PC-9 (cell line): ENCODE data around the gene SNU13. TPM values are rescaled to one million over a fixed set of nuclear protein-coding genes. Genes with fewer than 3 reads are reported as not detected.
A peak's percentile ranks its signal among the peaks of the same experiment; 100 is the strongest.

ENCODE experiments used
- BruUV-seq: library from RNA; stranded (reverse); fragments of 400-500 nt; replicated peaks from 2 replicates; lab custom pipeline; 2021; lab: Mats Ljungman, UMichigan
- CTCF ChIA-PET: fragments of 300-600 bp; sonication (Branson Sonifier 250); formaldehyde crosslinking; loops from one replicate; lab custom pipeline; 2022; ENCODE audit warnings: antibody characterized with exemption; lab: Charles Lee
- POLR2A ChIA-PET: fragments of 300-600 bp; sonication (Branson Sonifier 250); formaldehyde crosslinking; loops from one replicate; lab custom pipeline; 2022; ENCODE audit warnings: antibody characterized with exemption; ENCODE audit not compliant: unreplicated experiment; lab: Charles Lee
- DNase-seq, 2 experiments: peaks; one replicate each; pipeline versions ENCODE4 v3.0.0 to v3.0.0-alpha.2; 2015 to 2022; ENCODE audit warnings: mixed read lengths in 1 of 2
- H2AFZ ChIP-seq: fragments of 200-600 bp; sonication (generic); 2 replicates; pipeline ENCODE4 v1.8.1; 2017; ENCODE audit warnings: antibody characterized with exemption
- H3F3A ChIP-seq: fragments of 200-600 bp; sonication (generic); 2 replicates; pipeline ENCODE4 v1.8.1; 2017; ENCODE audit warnings: antibody characterized with exemption, mild to moderate bottlenecking, low read depth; ENCODE audit not compliant: insufficient read depth
- H3K27ac ChIP-seq: fragments of 200-600 bp; sonication (generic); 2 replicates; pipeline ENCODE4 v1.6.1; 2016; ENCODE audit warnings: mixed run types
- H3K27me3 ChIP-seq: fragments of 200-600 bp; sonication (generic); 2 replicates; pipeline ENCODE4 v1.6.1; 2016; ENCODE audit warnings: low read depth, mixed run types; ENCODE audit not compliant: insufficient read depth
- H3K36me3 ChIP-seq: fragments of 200-600 bp; sonication (generic); 2 replicates; pipeline ENCODE4 v1.6.1; 2016; ENCODE audit warnings: low read depth, mixed run types
- H3K4me1 ChIP-seq: fragments of 200-600 bp; sonication (generic); replicated peaks from 2 replicates; pipeline ENCODE4 v1.6.1; 2016; ENCODE audit warnings: mixed run types; ENCODE audit not compliant: insufficient read depth
- H3K4me2 ChIP-seq: fragments of 200-600 bp; sonication (generic); 2 replicates; pipeline ENCODE4 v1.6.1; 2017; ENCODE audit warnings: mixed run types
- H3K4me3 ChIP-seq: fragments of 200-600 bp; sonication (generic); 2 replicates; pipeline ENCODE4 v1.6.1; 2016; ENCODE audit warnings: mixed run types
- H3K79me2 ChIP-seq: fragments of 200-600 bp; sonication (generic); 2 replicates; pipeline ENCODE4 v1.6.1; 2017; ENCODE audit warnings: low read depth, mixed run types
- H3K9me2 ChIP-seq: fragments of 200-600 bp; sonication (generic); 2 replicates; pipeline ENCODE4 v1.8.1; 2017; ENCODE audit warnings: mild to moderate bottlenecking; ENCODE audit not compliant: insufficient read depth
- H3K9me3 ChIP-seq: fragments of 200-600 bp; sonication (generic); 2 replicates; pipeline ENCODE4 v1.8.1; 2016; ENCODE audit warnings: low read depth; ENCODE audit not compliant: insufficient read depth
- H4K20me1 ChIP-seq: fragments of 200-600 bp; sonication (generic); 2 replicates; pipeline ENCODE4 v1.8.1; 2017; ENCODE audit not compliant: insufficient read depth
- EZH2 ChIP-seq: fragments of 200-600 bp; sonication (generic); IDR thresholded peaks from 2 replicates; pipeline ENCODE4 v1.8.0; 2017; ENCODE audit warnings: antibody characterized with exemption, low read depth
- intact Hi-C: fragments of 100-400 bp; cut with micrococcal nuclease; formaldehyde crosslinking; loops from one replicate; pipeline ENCODE4 v1.10.0; 2022; ENCODE audit not compliant: unreplicated experiment
- total RNA-seq: library from RNA; stranded (reverse); gene quantifications from 2 replicates; pipeline ENCODE4 v1.2.3, GENCODE V29; 2021
- TF ChIP-seq, protein P1 (sequence below): fragments of 200-600 bp; sonication (generic); conservative IDR thresholded peaks from 2 replicates; pipeline ENCODE4 v1.6.1; 2017; ENCODE audit warnings: mixed run types, antibody characterized with exemption, mild to moderate bottlenecking, moderate library complexity

Gene SNU13
- total RNA-seq, 1 experiment from 2014 or later = 229 TPM

DNA sequence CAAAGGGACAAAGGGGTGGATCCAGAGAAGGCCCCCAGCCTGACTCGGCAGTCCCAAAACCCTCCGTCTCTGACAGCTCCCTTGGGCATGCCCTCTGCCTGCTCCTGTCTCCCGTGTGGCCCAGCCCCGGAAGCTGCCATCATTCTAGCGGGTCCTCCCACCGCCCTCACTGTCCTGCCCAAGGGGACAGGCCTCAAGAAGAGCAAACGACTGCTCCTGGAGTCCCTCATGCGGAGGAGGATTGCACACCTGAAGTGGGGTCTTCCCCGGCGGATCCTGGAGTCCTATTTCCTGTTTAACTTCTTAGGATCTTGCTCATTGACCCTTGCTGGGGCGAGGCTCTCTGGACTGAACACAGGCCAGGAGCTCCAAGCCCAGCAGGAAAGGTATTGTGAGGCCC lies 8.0 kb upstream of the SNU13 start:
- intact Hi-C loops = loop anchor here (1.0 to 5.0 kb wide), 5 partner anchors 30 to 245 kb away; no protein-coding TSS in a partner anchor
- TF ChIP-seq, protein P1, sequence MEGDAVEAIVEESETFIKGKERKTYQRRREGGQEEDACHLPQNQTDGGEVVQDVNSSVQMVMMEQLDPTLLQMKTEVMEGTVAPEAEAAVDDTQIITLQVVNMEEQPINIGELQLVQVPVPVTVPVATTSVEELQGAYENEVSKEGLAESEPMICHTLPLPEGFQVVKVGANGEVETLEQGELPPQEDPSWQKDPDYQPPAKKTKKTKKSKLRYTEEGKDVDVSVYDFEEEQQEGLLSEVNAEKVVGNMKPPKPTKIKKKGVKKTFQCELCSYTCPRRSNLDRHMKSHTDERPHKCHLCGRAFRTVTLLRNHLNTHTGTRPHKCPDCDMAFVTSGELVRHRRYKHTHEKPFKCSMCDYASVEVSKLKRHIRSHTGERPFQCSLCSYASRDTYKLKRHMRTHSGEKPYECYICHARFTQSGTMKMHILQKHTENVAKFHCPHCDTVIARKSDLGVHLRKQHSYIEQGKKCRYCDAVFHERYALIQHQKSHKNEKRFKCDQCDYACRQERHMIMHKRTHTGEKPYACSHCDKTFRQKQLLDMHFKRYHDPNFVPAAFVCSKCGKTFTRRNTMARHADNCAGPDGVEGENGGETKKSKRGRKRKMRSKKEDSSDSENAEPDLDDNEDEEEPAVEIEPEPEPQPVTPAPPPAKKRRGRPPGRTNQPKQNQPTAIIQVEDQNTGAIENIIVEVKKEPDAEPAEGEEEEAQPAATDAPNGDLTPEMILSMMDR = no peak
- no peak for TF ChIP-seq EZH2
- H3K79me2 ChIP-seq = no peaks in the 10 kb centered on the region
- peaks cover 9% of the 10 kb centered on the region; the same call in 1 of the 2 replicates for H3F3A ChIP-seq
- no peaks in the 10 kb centered on the region for H3K9me2 ChIP-seq
- peak overlapping the region; percentile 81; the same call in 1 of the 2 replicates for H3K4me2 ChIP-seq
- peaks cover 6% of the 10 kb centered on the region; the same call in 1 of the 2 replicates for H3K4me1 ChIP-seq
- POLR2A ChIA-PET = interaction anchor here (0.5 to 0.7 kb wide), 4 partner anchors 8 to 384 kb away, joined by 3 to 10 read pairs (median 3); partner anchors contain the start of genes SNU13 and SREBF2
- no peak overlapping the region for H3K27ac ChIP-seq
- H3K9me3 ChIP-seq = no peaks in the 10 kb centered on the region
- H3K36me3 ChIP-seq = no peaks in the 10 kb centered on the region
- H4K20me1 ChIP-seq = no peaks in the 10 kb centered on the region
- CTCF ChIA-PET = interaction anchor here (0.5 to 2.1 kb wide), 14 partner anchors 9 to 244 kb away, joined by 3 to 26 read pairs (median 7); partner anchors contain the start of genes CCDC134, SNU13 and TNFRSF13C
- H3K27me3 ChIP-seq = no peaks in the 10 kb centered on the region
- no peak for DNase-seq
- no TSS peak for BruUV-seq
- 0 out of 2 replicates have a peak overlapping the region, but pooled peaks have one; percentile 68 for H2AFZ ChIP-seq
- no peak overlapping the region for H3K4me3 ChIP-seq

DNA sequence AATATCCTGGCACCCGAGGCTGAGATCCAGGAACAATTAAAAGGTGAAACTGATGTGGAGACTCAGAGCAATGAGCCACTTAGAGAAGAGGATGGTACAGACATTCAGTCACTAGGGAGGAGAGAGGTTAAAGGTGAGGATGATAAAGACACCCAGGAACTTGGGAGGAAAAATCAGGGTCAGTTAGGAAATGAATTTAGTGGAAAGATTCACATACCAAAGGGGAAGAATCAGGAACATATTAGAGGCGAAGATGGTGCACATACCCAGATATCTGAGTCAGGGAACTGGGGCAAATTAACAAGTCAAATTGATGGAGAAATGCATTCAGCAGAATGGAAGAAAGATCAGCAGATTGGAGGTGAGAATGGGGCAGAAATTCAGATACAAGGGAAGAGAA lies 6.5 kb upstream of the SNU13 start:
- no TSS peak for BruUV-seq

DNA sequence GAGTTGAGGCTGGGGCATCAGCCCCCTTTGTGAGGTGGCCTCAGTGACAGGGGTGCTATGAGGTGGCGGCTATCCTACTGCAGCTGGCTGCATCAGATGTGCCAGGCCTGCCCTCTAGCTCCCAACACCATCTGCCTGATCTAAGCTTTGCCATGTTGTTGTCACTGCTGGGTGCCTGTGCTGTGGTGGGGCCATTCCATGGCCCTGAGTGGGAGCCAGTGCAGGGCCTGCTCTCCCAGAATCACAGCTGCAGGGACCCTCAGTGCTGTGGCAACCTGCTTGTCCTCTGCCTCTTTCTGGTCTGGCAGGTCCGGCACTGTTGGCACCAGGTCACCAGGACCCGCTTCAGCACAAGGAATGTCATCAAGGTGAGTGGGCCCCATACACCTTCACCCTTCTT lies 1.8 kb upstream of the SNU13 start:
- no peaks in the 10 kb centered on the region for H3K36me3 ChIP-seq
- H3K4me3 ChIP-seq = no peak overlapping the region
- peaks cover 9% of the 10 kb centered on the region; the same call in 1 of the 2 replicates for H3F3A ChIP-seq
- H3K79me2 ChIP-seq = peaks cover 47% of the 10 kb centered on the region
- H3K9me2 ChIP-seq = no peaks in the 10 kb centered on the region
- no peak for TF ChIP-seq EZH2
- TF ChIP-seq, protein P1 = no peak
- peaks cover 10% of the 10 kb centered on the region; the same call in 1 of the 2 replicates for H4K20me1 ChIP-seq
- CTCF ChIA-PET = no interaction called here
- peak overlapping the region; percentile 90; the same call in 1 of the 2 replicates for H3K4me2 ChIP-seq
- H3K27me3 ChIP-seq = no peaks in the 10 kb centered on the region
- POLR2A ChIA-PET = no interaction called here
- no peak for DNase-seq
- no peak overlapping the region for H2AFZ ChIP-seq
- BruUV-seq = no TSS peak
- H3K27ac ChIP-seq = no peak overlapping the region
- no peaks in the 10 kb centered on the region for H3K9me3 ChIP-seq
- intact Hi-C loops = no loop called here
- peaks cover 19% of the 10 kb centered on the region for H3K4me1 ChIP-seq

More for the DNA sequence above, 6.5 kb upstream of the SNU13 start:
- no peak for DNase-seq
- Histone ChIP-seq H3K4me3 (no peak overlapping the region), H3K9me2 (no peaks in the 10 kb centered on the region), H3K4me2 (no peak overlapping the region), H3K27ac (no peak overlapping the region), H3F3A (peaks cover 11% of the 10 kb centered on the region; the same call in 1 of the 2 replicates), H3K79me2 (peaks cover under 1% of the 10 kb centered on the region; the same call in 1 of the 2 replicates), H3K36me3 (no peaks in the 10 kb centered on the region), H3K9me3 (no peaks in the 10 kb centered on the region), H3K27me3 (no peaks in the 10 kb centered on the region), H2AFZ (no peak overlapping the region), H3K4me1 (peaks cover 6% of the 10 kb centered on the region; the same call in 1 of the 2 replicates), H4K20me1 (no peaks in the 10 kb centered on the region)
- CTCF ChIA-PET = no interaction called here
- POLR2A ChIA-PET = no interaction called here
- TF ChIP-seq EZH2 = no peak
- TF ChIP-seq, protein P1 = no peak
- intact Hi-C loops = loop anchor here (5.0 kb wide), 1 partner anchor 127 kb away; no protein-coding TSS in a partner anchor
